Hepatic stellate cell (primary cell): ENCODE data around the gene HES2.
"Not testable (repeated sequence)": the region's sequence is repeated elsewhere in the genome, so short reads cannot be mapped to it uniquely, and the experiment has no call there.

Experiments used
- DNase-seq: peaks from one replicate; pipeline ENCODE4 v3.0.0; 2011; ENCODE audit warnings: low spot score

The HES2 gene, protein sequence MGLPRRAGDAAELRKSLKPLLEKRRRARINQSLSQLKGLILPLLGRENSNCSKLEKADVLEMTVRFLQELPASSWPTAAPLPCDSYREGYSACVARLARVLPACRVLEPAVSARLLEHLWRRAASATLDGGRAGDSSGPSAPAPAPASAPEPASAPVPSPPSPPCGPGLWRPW

DNA sequence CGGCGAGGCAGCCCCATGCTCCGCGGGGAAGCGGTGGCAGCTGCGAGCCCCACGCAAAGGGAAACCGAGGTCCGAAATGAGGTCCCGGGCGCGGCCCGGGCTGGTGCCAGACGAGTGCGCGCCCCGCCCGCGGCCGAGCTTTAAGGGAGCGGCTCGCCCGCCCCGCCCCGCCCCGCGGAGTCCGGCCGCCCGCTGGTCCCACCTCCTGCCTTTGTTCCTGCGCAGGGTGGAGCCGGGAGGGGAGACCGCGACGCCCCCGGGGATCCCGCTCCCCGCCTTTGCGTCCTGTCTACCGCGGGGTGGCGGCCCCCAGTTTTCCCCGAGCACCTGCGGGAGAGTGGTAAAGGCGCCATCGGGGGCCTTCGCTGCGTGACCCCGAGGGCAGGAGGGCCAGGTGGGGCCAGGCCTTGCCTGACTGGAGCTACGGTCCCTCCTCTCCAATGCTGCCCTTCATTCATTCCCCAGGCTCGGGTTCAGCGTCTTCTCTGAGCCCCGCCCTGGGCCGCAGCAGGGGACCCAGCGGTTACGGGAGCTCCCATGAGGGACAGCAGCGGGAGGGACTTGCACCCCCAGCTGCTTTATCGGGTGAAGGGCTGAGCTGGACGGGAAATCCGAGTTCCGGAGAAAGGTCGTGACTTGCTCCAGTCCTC, at the start of gene HES2:
HES2 (minus strand) TSS at position 116 of the 650 bp plus-strand sequence; CDS start at position 17, 99 bp downstream.
- DNase-seq = no peak

DNA sequence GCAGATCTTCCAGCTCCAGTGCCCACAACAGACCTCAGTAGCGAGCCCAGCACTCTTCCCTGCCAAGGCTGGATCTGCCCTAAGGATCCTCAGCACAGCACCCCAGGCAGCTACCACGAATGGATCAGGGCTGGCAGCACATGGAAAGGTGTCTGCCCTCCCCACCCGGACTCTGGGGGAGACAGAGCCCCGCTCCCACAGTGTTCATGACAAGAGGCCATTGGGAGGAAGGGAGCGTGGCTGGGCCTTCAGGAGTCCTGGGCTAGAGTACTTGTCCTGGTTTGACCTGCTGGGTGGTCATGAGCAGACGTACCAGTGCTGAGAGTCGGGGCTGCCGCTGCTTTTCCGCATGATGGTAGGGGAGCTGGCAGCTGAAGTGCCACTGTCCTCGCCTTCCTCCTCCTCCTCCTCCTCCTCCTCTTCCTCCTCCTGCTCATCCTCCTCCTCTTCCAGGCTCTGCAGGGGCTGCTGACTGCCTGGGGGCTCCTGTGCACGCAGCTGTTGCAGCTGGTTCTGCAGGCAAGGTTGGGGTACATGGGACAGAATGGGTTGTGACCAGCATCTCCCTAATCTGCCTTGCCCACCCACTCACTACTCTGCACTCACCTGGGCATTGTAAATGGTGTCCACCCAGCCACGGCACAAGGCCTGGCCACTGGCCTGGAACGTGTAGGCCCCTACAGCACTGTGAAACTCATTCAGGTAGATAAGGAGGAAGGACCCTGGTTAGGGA, 49.2 kb upstream of the HES2 start:
- no peak for DNase-seq

DNA sequence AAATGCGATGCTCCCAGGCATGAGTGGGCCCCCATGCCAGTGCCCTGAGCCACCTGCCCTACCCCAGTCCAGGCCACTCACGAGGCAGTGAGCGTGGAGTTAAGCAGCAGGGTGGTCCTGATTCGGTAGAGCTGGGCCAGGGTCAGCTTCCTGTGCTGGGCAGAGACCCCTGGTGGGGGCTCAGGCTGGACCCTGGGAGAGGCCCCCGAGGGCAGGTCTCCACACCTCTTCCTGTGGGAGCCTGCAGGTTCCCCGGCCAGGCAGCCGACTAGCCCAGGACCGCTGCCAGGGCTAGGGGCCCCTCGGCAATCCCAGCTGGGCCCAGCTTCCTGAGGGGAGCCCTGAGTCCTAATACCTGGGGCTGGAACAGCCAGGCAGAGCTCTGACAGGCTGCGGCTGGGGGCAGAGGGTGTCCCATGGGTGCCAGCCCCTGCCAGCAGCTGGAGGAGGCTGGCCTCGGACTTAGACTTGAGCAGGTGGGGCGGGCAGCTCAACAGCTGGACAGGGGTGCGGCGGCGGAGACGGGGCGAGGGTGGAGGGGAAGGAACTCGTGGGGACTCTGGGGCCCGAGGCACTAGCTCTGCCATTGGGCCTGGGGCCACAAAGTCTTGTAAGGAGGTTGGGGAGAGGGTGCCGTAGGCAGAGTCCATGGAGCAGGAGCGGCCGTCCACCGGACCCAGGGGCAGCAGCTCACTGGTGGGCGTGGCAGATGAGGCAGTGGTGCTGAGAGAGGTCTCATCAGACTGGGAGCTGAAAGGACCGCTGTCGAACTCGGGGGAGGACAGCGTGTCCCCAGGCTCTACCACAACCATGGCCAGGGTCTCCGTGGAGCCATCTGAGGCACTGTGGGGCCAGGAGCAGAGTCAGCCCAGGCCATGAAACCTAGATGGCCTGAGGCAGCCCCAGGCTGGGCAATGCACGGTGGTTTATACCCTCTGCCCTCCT, 48.3 kb upstream of the HES2 start:
- no peak for DNase-seq

DNA sequence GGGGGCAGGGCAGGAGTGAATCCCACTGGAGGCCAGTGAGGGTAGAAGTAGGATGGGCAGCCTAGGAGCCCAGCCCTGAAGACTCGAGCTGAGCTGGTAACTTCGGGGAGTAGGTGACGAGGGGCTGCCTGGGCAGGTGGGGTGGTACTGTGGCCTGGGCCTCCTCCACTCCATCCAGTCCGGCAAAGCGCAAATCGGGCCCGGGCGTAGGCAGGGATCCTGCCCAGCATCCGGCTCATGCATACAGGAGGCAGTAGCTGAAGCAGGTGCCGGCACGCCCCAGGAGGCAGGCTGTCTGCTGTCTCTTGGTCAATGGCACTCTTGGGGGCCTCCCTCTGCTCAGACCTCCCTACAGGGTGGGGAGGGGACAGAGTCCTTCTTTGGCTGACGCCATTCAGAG, 47.5 kb upstream of the HES2 start:
- no peak for DNase-seq

GRCh38 chr1:6466751-6467150, 47.0 kb upstream of the HES2 start:
- no peak for DNase-seq

GRCh38 chr1:6466023-6466422, 46.3 kb upstream of the HES2 start, which contains the start of gene TNFRSF25:
Gene TNFRSF25 (minus strand): TSS chr1:6466173. CDS start chr1:6466107, 66 bp downstream.
- no peak for DNase-seq

- DNase-seq = no peak
Observed at GRCh38 chr1:6465461-6466005, 45.8 kb upstream of the HES2 start.

DNA sequence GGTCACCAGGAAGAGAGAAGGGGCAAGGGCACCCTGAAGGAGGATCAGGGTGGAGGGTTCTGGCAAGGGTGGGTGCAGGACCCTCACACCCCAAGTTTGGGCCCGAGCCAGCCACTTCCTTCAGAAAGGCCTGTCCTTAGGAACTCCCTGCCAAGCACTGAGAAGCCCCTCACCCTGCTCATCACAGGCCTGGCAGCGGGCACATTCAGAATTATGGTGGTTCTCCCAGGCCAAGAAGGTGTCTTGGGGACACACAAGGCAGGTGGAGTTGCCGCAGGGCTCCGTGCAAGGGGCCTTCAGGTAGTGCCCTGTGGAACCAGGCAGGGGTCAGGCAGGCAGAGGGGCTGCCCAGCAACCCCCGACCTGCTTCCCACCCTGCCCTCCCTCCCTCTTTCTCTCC, 45.2 kb upstream of the HES2 start:
- no peak for DNase-seq

- no peak for DNase-seq
Observed at GRCh38 chr1:6464514-6464836, 44.8 kb upstream of the HES2 start.

DNA sequence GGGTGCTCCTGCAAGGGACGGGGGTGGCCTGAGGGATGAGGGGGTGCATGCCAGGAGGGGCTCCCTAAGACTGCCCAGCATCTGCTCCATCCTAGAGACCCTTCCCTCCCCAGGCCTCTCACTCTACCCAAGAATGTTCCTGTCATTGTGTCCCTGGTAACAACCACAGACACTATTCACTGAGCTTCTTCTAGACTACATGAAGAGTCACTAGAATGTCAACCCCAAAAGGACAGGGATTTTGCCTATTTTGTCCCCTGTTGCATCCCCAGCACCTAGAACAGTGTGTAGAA, 43.3 kb upstream of the HES2 start:
- no peak for DNase-seq

DNA sequence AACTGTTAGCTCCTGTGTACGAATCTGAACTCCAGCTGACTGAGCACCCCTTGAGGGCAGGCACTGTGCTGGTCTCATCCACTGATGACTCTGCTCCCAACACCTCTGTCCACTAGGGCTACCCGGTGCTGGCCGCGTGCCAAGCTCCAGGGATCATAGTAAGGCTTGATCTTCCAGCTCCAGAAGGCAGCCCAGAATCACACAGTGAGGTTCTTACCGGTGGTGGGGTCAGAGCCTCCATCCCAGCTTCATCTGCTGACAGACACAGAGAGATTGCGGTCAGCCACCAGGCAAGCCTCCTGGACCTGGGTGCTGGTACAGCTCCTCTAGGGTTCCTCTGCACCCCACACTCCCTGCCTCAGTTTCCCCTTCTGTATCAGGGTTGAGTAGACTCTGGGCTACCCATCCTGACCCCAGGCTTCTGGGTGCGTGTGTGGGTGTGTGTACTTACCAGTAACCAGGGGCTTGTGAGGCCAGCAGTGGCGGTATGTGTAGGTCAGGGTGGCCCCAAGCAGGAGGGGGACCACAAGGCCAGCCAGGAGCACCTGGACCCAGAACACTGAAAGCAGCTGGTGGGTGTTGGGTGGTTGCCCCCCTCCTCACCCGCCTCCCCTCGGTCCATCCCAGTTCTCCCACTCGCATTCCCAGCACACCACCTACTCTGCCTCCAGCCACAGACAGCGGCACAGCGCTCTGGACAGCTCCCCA, 42.8 kb upstream of the HES2 start:
- no peak for DNase-seq

- no peak for DNase-seq
Observed at GRCh38 chr1:6461538-6462411, 42.1 kb upstream of the HES2 start.

DNA sequence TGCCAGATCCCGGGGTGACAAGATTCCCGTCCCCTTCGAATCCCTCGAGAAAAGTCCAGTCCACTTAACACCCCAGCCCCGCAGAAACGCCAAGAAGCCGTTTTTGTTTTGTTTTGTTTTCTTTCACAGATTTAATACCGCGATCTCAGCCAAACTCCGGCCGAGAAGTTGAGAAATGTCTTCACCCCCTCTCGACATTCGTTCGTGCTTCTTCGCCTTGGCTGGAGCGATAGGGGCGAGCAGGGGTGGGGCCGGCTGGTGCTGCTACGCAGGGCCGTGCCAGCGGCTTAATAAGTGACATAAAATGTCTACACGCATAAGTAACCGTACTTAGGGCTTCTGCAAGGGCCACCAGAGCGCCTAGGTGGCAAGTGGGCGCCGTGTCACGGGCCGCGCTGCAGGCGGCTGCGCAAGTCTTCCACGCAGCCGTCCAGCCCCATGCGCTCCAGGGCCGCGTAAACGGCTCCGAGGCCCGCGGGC, 41.4 kb upstream of the HES2 start:
- DNase-seq = no peak

GRCh38 chr1:6460301-6461050, 40.8 kb upstream of the HES2 start:
- DNase-seq = no peak

DNA sequence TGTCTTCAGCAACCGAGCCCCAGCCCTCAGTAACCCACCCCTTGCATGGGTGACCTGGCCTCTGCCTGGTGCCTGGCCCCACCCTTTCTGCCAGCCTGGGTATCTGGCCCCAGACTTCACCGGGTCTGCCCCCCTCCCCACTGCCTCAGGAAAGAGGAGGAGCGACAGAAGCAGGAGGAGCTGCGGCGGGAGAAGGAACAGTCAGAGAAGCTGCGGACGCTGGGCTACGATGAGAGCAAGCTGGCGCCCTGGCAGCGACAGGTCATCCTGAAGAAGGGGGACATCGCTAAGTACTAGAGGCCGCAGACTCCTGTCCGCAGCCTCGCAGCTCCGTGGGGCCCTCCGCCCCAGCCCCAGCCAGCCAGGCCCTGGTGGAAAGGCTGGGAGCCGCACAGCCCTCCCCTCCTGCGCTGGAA, 40.1 kb upstream of the HES2 start:
- no peak for DNase-seq

DNA sequence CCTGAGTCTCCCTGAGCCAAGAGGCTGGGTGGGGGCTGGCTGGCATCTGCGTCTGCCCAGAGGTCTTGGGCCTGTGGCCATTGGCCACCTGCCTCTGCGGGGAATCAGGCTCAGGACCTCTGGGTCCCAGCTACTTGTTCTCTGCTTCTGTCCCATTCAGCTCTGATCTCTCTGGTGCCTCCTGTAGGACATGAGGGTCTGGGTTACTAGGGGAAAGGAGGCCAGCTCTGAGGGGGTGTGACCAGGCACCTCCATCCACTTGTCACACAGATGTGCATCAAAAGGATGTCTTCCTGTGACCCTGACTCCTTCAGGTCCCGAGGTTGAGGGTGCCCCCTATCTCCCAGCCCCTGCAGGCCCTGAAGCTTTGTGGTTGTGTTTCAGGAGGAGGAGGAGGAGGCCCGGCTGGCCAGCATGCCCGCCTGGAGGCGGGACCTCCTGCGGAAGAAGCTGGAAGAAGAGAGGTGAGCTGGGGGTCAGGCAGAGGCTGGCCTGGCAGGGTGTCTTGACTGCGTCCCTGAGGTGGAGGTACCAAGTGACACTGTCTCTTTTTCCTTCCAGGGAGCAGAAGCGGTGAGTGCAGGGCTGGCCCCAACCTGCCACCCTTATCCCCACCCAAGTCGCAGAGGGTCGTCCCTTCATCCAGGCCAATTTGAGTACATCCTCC, 37.2 kb upstream of the HES2 start:
- DNase-seq = no peak

GRCh38 chr1:6455752-6456520, 36.2 kb upstream of the HES2 start:
- DNase-seq = not testable (repeated sequence)
